ENCODE results near the gene SEMA4D.

DNA sequence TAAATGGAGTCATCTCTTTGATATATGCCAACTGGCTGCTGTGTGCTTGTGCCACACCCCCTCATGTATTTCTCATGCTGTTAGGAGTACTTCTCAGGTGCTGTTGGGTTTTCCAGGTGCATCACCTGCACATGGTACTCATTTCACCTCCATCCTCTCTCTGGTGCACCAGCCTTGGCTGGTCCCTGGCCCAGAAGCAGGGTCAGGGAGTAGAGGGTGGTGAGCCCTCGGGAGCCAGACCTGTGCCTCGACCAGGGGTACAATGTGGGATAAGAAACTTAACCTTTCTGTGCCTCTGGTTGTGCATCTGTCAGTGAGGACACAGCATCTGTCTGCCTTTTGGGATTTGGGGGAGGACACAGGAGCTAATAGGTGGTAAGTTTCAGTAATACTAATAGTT lies 141.1 kb downstream of the SEMA4D start:
- no peak for TF ChIP-seq EZH2phosphoT487 (IDR thresholded peaks at IDR 0.05; ENCODE audit: low read depth)
- TF ChIP-seq, protein P1, sequence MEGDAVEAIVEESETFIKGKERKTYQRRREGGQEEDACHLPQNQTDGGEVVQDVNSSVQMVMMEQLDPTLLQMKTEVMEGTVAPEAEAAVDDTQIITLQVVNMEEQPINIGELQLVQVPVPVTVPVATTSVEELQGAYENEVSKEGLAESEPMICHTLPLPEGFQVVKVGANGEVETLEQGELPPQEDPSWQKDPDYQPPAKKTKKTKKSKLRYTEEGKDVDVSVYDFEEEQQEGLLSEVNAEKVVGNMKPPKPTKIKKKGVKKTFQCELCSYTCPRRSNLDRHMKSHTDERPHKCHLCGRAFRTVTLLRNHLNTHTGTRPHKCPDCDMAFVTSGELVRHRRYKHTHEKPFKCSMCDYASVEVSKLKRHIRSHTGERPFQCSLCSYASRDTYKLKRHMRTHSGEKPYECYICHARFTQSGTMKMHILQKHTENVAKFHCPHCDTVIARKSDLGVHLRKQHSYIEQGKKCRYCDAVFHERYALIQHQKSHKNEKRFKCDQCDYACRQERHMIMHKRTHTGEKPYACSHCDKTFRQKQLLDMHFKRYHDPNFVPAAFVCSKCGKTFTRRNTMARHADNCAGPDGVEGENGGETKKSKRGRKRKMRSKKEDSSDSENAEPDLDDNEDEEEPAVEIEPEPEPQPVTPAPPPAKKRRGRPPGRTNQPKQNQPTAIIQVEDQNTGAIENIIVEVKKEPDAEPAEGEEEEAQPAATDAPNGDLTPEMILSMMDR (IDR thresholded peaks at IDR 0.05; ENCODE audit: low read depth, low read length) = no peak
